ENCODE measurements around the gene DUSP8. TPM values are rescaled to one million over a fixed set of nuclear protein-coding genes. Genes with fewer than 3 reads are reported as not detected.

DUSP8 gene
- polyA plus RNA-seq, 1 of the 3 experiments (the other 2 are of a cell fraction), result 2.0 TPM

GRCh38 chr11:1557904-1558774 is 13.9 kb downstream of the DUSP8 start:
- peak overlapping the region; percentile 67 for H3K4me2 ChIP-seq
- peak overlapping the region; percentile 45; the same call in 1 of the 2 replicates for H3K9ac ChIP-seq
- 0 out of 4 replicates have a peak overlapping the region, but pooled peaks of 1 of the 2 experiments have one; percentile 2 for H3K4me3 ChIP-seq (ENCODE audit: low read depth in 2 of 2, low read length in 1 of 2)
- H3K9me3 ChIP-seq, result no peaks in the 10 kb centered on the region
- DNase-seq, result no peak
- 58% methylated on average over 20 of the region's 29 CpGs for WGBS (ENCODE audit: low lambda C conversion rate)
- H4K20me1 ChIP-seq (ENCODE audit: insufficient read depth), result no peaks in the 10 kb centered on the region
- peaks cover 0 to 12% of the 10 kb centered on the region in 2 experiments; a peak in 2 of 4 replicates for H3K4me1 ChIP-seq (ENCODE audit: control insufficient read depth in 1 of 2, insufficient read depth in 2 of 2, low read depth in 1 of 2, low read length in 1 of 2)
- no peaks in the 10 kb centered on the region for H3K79me2 ChIP-seq (ENCODE audit: insufficient read depth)
- TF ChIP-seq USF2 (IDR thresholded peaks at IDR 0.05; ENCODE audit: borderline replicate concordance, low read depth, low read length) (no peak), FOXM1 (IDR thresholded peaks at IDR 0.05; ENCODE audit: low read depth) (no peak), ZBTB33 (IDR thresholded peaks at IDR 0.05; ENCODE audit: borderline replicate concordance, low read depth) (no peak), TEAD4 (IDR thresholded peaks at IDR 0.05; ENCODE audit: borderline replicate concordance, insufficient read depth) (0 out of 2 replicates have a peak, but pooled peaks have one; percentile 56), NFIC (IDR thresholded peaks at IDR 0.05; ENCODE audit: borderline replicate concordance) (peak; percentile 84), USF1 (IDR thresholded peaks at IDR 0.05; ENCODE audit: borderline replicate concordance, low read depth) (no peak), TCF12 (IDR thresholded peaks at IDR 0.05) (no peak), FOSL2 (IDR thresholded peaks at IDR 0.05; ENCODE audit: borderline replicate concordance, low read depth) (peak; percentile 8; the same call in 1 of the 2 replicates), MXI1 (IDR thresholded peaks at IDR 0.05; ENCODE audit: low read depth, low read length) (no peak)
- no peaks in the 10 kb centered on the region for H3F3A ChIP-seq (replicated peaks; ENCODE audit: insufficient read depth)
- CTCF ChIA-PET, result interaction anchor here (0.9 to 5.3 kb wide), 4 partner anchors 12 to 17 kb away, joined by 3 to 52 read pairs (median 14); no protein-coding TSS in a partner anchor
- H2AFZ ChIP-seq (ENCODE audit: low read depth), result peak overlapping the region; percentile 86; the same call in 1 of the 2 replicates
- no peaks in the 10 kb centered on the region for H3K36me3 ChIP-seq (replicated peaks in 1 of 2; ENCODE audit: control insufficient read depth in 1 of 2, insufficient read depth in 2 of 2, low read length in 1 of 2)
- H3K27ac ChIP-seq (ENCODE audit: low read depth in 2 of 2, low read length in 1 of 2), result peak overlapping the region in 1 of 2 experiments; percentile 71; a peak in 2 of 4 replicates
- H3K9me2 ChIP-seq, result no peaks in the 10 kb centered on the region
- H3K27me3 ChIP-seq (ENCODE audit: insufficient read depth), result no peaks in the 10 kb centered on the region
- POLR2A ChIA-PET, result no interaction called here
